Right cardiac atrium (tissue), 5 donors: Measurements from ENCODE around the gene MAPK11. TPM values are rescaled to one million over a fixed set of nuclear protein-coding genes. Genes with fewer than 3 reads are reported as not detected.

Source experiments
- ATAC-seq, 2 donors: fragments of 200-7000 bp; cut with Tn5 transposase; one replicate each; pipeline versions ENCODE4 v1.8.0 to v1.9.1; 2020; ENCODE audit warnings: moderate library complexity in 2 of 2, mild to moderate bottlenecking in 1 of 2
- DNase-seq, 3 donors: peaks; one replicate each; pipeline ENCODE4 v3.0.0-alpha.2; 2020
- H3K27ac ChIP-seq: one replicate; pipeline ENCODE4 v1.5.1; 2013; ENCODE audit warnings: mild to moderate bottlenecking, low read length, control low read depth, moderate library complexity
- H3K27me3 ChIP-seq: one replicate; pipeline ENCODE4 v1.6.1; 2013; ENCODE audit not compliant: control insufficient read depth, insufficient read depth
- H3K4me1 ChIP-seq: one replicate; pipeline ENCODE4 v1.6.1; 2013; ENCODE audit warnings: low read length; ENCODE audit not compliant: control insufficient read depth, insufficient read depth
- H3K4me3 ChIP-seq: one replicate; pipeline ENCODE4 v1.5.1; 2013; ENCODE audit warnings: low read length, control low read depth
- H3K9me3 ChIP-seq: one replicate; pipeline ENCODE4 v1.6.1; 2013; ENCODE audit warnings: low read length; ENCODE audit not compliant: control insufficient read depth
- WGBS: extraction: QIAGEN DNeasy Blood & Tissue Kit; methylation state at CpG from one replicate; pipeline ENCODE4 v1.1.7; 2013; 5-methylcytosine and 5-hydroxymethylcytosine counted together
- intact Hi-C, 4 donors: fragments of 100-400 bp; cut with DNase I; formaldehyde crosslinking; loops; one replicate each; pipeline versions ENCODE4 v1.11.0 to v1.14.0; 2022 to 2023
- polyA plus RNA-seq: library from polyadenylated mRNA; stranded (reverse); fragments of 200-250 nt; gene quantifications from one replicate; pipeline ENCODE4 v1.2.3, GENCODE V29; 2013
- total RNA-seq, 4 donors: library from RNA; stranded (reverse); fragmentation: NEBNext Ultra II Directional; extraction: Animal tissue kit (Norgen Biotek cat#: 25700); gene quantifications; one replicate each; pipeline ENCODE4 v1.2.1, GENCODE V29; 2021
- donor health status: healthy with polysubstance abuse.
- donor health status: DM: no; HTN: yes; CAD: no.
- donor health status: DM: no; HTN: no; CAD: no.
- donor health status: DM: no; HTN: yes; CAD: no; lungs with severe emphysema.
- donor health status: DM: yes; HTN: yes; CAD: no.

MAPK11 gene
- total and polyA plus RNA-seq, 5 donors = 6.4 to 8.8 (median 7.5) TPM

DNA sequence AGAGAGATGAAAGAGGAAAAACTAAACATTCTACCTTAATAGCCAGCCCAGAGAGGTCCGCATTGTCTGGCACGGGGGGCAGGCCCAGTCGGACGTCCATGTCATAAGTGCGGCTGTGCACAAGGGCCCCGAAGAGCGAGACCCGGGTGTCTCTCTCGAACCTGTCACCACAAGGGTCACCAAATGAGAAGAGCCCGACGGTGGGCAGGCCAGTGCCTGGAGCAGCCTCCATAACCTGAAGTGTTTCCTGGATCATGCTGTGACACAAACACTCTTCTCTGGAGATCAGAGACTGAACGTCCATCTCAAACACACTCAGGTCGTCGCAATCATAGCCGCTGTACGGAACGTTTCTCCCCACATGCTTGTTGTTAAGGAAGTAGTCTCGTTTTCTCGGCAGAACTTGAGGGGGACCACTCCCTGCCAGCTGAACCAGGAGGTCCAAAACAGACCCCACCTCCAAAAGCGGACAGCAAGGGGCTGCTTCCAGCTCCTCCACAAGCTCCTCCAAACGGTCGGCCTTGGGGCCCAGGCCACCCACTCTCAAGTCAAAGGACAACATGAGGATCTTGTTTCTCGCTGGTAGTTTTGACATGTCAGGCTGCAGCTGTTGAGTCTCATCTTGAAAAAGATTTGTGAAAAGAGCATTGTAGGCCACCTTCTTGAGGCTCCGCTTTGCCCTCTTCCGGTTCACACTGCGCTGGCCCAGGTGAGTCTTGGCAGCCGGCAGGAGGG is 26.3 kb downstream of the MAPK11 start:
- WGBS = 21% methylated on average over 27 of the region's 27 CpGs
- no peaks in the 10 kb centered on the region for H3K9me3 ChIP-seq
- no peaks in the 10 kb centered on the region for H3K27me3 ChIP-seq
- no peaks in the 10 kb centered on the region for H3K4me1 ChIP-seq
- ATAC-seq (no peak), DNase-seq (no peak)
- H3K4me3 ChIP-seq = peak overlapping the region; percentile 87
- intact Hi-C loops = loop anchor here in 1 of 4 donors (10.0 kb wide), 1 partner anchor 261 kb away; the partner anchor contains the start of genes LMF2 and NCAPH2
- H3K27ac ChIP-seq = peak overlapping the region; percentile 24

DNA sequence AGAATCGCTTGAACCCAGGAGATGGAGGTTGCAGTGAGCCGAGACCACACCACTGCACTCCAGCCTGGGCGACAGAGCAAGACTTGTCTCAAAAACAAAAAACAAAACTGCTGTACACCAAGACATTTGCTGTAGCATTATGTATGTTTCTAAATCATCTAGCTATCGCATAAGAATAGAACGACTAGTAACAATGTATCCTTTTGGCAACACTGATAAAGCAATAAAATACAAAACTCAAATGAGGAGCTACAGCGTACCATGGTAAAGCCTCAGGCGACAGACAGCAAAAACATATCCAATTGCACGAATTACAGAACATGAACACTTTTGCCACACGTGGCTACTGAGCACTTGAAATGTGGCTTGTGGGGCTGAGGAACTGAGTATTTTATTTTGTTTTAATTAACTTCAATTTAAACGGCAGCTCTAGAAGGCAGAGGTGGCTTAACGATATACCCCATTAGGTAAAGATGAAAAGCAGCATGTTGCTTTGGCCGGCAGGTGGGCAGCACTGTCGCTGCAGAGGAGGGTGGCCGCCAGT is 27.7 kb downstream of the MAPK11 start:
- intact Hi-C loops = loop anchor here in 1 of 4 donors (10.0 kb wide), 1 partner anchor 262 kb away; the partner anchor contains the start of genes LMF2 and NCAPH2
- H3K27ac ChIP-seq = no peak overlapping the region
- H3K4me1 ChIP-seq = no peaks in the 10 kb centered on the region
- ATAC-seq (no peak), DNase-seq (no peak)
- H3K4me3 ChIP-seq = peak overlapping the region; percentile 5
- no peaks in the 10 kb centered on the region for H3K27me3 ChIP-seq
- H3K9me3 ChIP-seq = no peaks in the 10 kb centered on the region
- WGBS = 59% methylated on average over 14 of the region's 14 CpGs

DNA sequence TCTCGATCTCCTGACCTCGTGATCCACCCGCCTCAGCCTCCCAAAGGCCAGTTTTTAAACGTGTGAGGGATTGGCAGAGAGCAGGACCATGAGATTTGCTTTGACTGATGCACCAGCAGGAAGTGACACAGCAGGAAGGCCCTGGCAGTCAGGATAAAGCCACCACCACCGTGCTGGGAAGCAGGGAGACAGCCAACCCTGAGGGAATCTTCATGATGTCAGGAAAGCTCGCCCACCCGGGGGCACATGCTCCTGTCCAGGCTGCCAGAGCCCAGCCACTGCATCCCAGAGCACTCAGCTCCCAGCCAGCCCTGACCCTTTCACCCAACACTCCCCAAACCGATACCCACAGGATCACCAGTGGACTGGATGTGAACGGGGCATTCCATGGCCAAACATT is 31.4 kb downstream of the MAPK11 start:
- H3K27ac ChIP-seq = no peak overlapping the region
- WGBS = 85% methylated on average over 9 of the region's 9 CpGs
- ATAC-seq (no peak), DNase-seq (no peak)
- H3K4me1 ChIP-seq = no peaks in the 10 kb centered on the region
- H3K27me3 ChIP-seq = no peaks in the 10 kb centered on the region
- intact Hi-C loops = loop anchor here in 1 of 4 donors (10.0 kb wide), 1 partner anchor 266 kb away; the partner anchor contains the start of genes LMF2 and NCAPH2
- H3K4me3 ChIP-seq = no peak overlapping the region
- H3K9me3 ChIP-seq = no peaks in the 10 kb centered on the region

DNA sequence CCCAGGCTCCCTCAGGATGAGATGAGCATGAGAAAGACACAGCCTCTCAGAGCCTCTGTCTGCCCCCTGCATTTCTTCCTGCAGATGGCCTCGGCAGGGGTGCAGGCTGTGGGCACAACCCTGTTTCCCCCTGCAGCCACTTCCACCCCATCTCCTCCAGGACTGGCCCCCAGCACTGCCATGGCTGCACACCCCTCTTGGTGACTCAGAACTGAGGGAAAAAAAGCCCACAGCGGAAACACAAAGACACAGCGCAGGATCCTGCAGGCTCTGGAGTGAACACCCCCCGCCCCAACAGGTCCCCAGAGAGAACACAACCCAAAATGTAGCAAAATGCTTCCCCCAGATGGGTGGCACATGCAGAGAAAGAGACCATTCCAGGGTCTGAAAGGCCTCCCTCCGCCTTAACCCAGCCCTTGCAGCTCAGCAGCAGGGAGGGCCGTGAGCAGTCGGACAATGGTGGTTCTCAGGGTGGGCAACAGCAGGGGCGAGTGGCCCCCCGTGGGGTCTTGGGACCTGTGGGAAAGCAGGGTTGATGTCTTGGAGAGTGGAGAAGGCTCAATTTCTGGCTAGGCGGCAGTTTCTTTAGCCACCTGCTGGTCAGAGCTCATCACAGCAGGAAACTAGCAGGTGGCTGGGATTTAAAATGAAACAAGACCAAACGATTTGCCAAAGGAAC is 33.3 kb downstream of the MAPK11 start:
- whole genome bisulfite sequencing = 67% methylated on average over 11 of the region's 11 CpGs
- intact Hi-C loops = loop anchor here in 1 of 4 donors (10.0 kb wide), 1 partner anchor 268 kb away; the partner anchor contains the start of genes LMF2 and NCAPH2
- no peak for ATAC-seq

DNA sequence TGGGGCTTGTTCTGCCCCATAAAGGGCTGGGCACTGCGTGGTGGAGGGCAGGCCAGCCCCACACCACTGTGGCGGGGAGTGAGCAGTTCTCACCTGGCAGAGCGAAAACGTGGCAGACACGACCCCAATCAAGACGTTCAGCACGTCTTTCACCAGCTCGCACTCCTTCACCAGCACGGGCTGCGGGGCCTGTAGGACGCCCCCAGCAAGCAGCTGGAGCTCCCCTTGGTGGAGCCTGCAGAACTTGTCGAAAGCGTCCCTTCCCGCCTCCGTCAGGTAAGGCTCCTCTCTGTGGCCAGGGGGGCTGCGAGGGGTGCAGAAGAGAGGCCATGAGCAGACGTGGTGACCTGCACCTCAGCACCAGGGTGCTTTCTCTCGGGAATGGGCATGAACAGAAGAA is 37.0 kb downstream of the MAPK11 start:
- Histone ChIP-seq H3K9me3 (no peaks in the 10 kb centered on the region), H3K4me1 (no peaks in the 10 kb centered on the region), H3K27me3 (no peaks in the 10 kb centered on the region), H3K4me3 (no peak overlapping the region), H3K27ac (no peak overlapping the region)
- ATAC-seq (no peak), DNase-seq (peak in 1 of 3 donors; percentile 22)
- 89% methylated on average over 18 of the region's 18 CpGs for WGBS
- intact Hi-C loops = loop anchor here in 1 of 4 donors (10.0 kb wide), 1 partner anchor 272 kb away; the partner anchor contains the start of genes LMF2 and NCAPH2

More for the DNA sequence above, 33.3 kb downstream of the MAPK11 start:
- Histone ChIP-seq H3K27ac (no peak overlapping the region), H3K4me3 (no peak overlapping the region), H3K27me3 (no peaks in the 10 kb centered on the region), H3K9me3 (no peaks in the 10 kb centered on the region), H3K4me1 (no peaks in the 10 kb centered on the region)
- DNase-seq = peak in 1 of 3 donors; percentile 18

DNA sequence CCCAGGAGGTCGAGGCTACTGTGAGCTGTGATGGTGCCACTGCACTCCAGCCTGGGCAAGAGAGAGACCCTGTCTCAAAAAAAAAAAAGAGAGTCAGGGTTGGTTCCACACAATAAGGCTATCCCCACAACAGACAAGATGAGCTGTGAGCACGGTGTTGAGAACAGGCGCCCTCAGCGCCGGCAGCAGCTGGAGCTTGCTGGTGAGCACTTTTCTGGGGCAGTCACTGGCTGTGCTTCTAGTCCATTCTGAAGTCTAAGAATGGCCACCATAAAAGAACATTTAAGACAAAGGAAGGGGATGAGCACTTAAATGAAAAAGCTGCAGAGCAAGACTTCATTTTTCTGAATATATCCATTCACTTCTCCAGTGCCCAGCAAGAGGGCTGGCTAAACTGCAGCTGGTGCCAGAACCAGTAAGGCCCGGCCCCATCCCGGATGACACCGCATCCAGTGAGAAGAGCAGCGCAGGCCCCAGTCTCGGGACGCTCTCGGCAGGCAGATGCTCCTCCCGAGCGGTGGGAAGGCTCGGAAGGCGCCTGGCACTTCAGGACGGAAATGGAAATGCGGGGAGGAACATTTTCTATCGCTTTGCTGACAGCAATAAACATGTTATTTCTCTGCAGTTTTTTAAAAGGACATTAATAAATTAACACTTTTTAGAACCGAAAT is 37.6 kb downstream of the MAPK11 start:
- ATAC-seq (no peak), DNase-seq (no peak)
- no peaks in the 10 kb centered on the region for H3K9me3 ChIP-seq
- no peaks in the 10 kb centered on the region for H3K27me3 ChIP-seq
- WGBS = 88% methylated on average over 20 of the region's 20 CpGs
- intact Hi-C loops = loop anchor here in 1 of 4 donors (10.0 kb wide), 1 partner anchor 272 kb away; the partner anchor contains the start of genes LMF2 and NCAPH2
- H3K4me3 ChIP-seq = no peak overlapping the region
- H3K4me1 ChIP-seq = no peaks in the 10 kb centered on the region
- no peak overlapping the region for H3K27ac ChIP-seq

DNA sequence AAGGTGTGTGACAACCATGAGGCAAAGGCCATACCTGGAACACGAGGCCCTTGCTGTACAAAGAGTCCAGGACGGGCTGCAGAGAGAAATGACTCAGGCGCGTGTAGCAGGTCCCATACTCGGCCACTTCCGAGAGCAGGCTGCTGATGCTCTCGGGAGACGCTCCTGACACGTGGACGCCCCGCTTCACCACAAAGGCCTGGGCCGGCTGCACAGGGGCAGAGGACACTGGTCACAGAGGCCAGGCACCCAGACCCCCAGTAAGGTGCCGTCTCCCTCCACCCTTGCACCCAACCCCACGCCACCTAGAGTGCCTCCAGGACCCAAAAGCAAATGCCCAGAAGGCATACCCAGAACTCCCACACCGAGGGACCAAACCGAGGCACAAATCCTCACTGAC is 40.8 kb downstream of the MAPK11 start:
- Histone ChIP-seq H3K4me1 (no peaks in the 10 kb centered on the region), H3K9me3 (no peaks in the 10 kb centered on the region), H3K27me3 (no peaks in the 10 kb centered on the region), H3K4me3 (no peak overlapping the region), H3K27ac (no peak overlapping the region)
- ATAC-seq = no peak
- DNase-seq = peak in 1 of 3 donors; percentile 29
- 94% methylated on average over 16 of the region's 16 CpGs for WGBS
- intact Hi-C loops = no loop called here

DNA sequence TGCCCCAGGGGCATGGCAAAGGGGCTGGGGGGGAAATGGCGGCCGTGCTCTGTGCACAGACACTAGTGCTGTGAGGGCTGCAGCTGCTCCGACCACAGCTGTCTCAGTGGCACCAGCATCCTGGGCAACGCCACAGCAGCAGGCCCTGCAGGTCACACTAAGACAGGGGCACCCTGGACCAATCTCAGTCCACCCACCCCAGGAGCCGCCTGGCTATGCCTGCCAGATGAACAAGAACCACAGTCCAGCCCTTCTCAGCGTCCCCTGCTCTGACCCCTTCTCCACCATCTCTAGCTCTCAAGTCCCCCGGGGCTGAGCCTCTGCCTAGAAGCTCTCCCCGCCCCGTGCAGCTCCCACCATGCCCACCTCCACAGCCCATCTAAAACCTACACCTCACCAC is 41.8 kb downstream of the MAPK11 start:
- Histone ChIP-seq H3K27me3 (no peaks in the 10 kb centered on the region), H3K9me3 (no peaks in the 10 kb centered on the region), H3K27ac (no peak overlapping the region), H3K4me3 (no peak overlapping the region), H3K4me1 (no peaks in the 10 kb centered on the region)
- intact Hi-C loops = no loop called here
- 95% methylated on average over 9 of the region's 9 CpGs for WGBS
- ATAC-seq (no peak), DNase-seq (peak in 2 of 3 donors; percentile 28 to 44)

DNA sequence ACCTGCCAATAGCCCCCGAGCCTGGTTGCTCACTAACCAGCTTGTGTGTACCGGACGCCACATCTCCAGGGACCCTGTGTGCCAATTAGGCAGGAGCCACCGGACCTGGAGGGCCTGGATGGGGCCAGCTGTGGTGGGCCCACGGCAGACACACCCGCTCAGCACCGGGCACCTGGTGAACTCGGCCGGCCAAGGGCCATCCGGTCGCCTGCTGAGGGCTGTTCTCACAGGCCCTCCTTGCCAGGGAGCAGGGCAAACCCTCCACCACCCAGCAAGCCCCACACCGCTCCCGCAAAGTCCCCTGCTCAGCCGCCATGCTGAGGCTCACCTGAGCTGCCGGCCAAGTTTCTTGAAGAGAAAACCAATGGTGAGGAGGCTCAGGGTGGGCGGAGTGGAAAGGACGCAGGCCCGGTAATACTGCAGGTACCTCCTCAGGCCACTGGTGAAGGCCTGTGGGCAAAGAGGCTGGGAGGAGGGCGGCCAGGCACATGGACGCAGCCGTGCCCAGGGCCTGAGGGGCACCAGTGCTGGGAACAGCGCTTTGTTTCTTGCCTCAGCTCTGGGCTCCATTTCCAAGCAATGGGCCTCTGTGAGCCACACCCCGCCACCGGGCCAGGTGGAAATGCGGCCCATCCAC is 42.5 kb downstream of the MAPK11 start:
- H3K27ac ChIP-seq = no peak overlapping the region
- DNase-seq (peak in 2 of 3 donors; percentile 46), ATAC-seq (no peak)
- H3K27me3 ChIP-seq = no peaks in the 10 kb centered on the region
- H3K4me3 ChIP-seq = no peak overlapping the region
- intact Hi-C loops = no loop called here
- no peaks in the 10 kb centered on the region for H3K9me3 ChIP-seq
- 91% methylated on average over 25 of the region's 25 CpGs for WGBS
- H3K4me1 ChIP-seq = no peaks in the 10 kb centered on the region

DNA sequence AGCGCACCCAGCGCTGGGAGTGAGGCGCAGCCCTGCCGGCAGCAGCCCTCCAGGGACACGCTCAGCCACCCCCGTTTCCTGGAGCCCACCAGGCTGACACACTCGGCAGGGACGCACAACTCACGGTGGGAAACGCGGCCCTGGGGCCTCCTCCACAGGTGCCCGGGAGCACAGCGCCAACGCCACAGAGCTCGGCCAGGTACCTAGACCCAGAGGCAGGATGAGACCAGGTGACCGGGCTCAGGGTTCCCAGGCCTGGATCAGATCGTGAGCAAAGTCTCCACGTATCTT is 43.4 kb downstream of the MAPK11 start:
- Histone ChIP-seq H3K27me3 (no peaks in the 10 kb centered on the region), H3K4me3 (no peak overlapping the region), H3K27ac (no peak overlapping the region), H3K9me3 (no peaks in the 10 kb centered on the region), H3K4me1 (no peaks in the 10 kb centered on the region)
- ATAC-seq = no peak
- intact Hi-C loops = no loop called here
- DNase-seq = peak in 2 of 3 donors; percentile 44 to 53
- 91% methylated on average over 18 of the region's 18 CpGs for WGBS
